Measurements from ENCODE around the gene SCML1.

SCML1 gene

GRCh38 chrX:17787557-17787956 lies 50.3 kb downstream of the SCML1 start:
- Histone ChIP-seq H3K9ac (ENCODE audit: low read length in 5 of 5) (no peak overlapping the region), H3K27me3 (ENCODE audit: control insufficient read depth in 5 of 5, insufficient read depth in 4 of 5, low read length in 5 of 5) (peaks cover 3 to 19% (median 9%) of the 10 kb centered on the region in 5 donors), H3K4me1 (ENCODE audit: control insufficient read depth in 5 of 5, insufficient read depth in 5 of 5, low read length in 5 of 5) (peaks cover 0 to 5% (median 0%) of the 10 kb centered on the region in 5 donors), H3K27ac (ENCODE audit: low read depth, low read length) (no peak overlapping the region), H3K36me3 (ENCODE audit: control insufficient read depth in 5 of 5, insufficient read depth in 5 of 5, low read length in 5 of 5) (no peaks in the 10 kb centered on the region), H3K9me3 (ENCODE audit: control insufficient read depth in 5 of 5, low read length in 5 of 5) (no peaks in the 10 kb centered on the region), H3K4me3 (ENCODE audit: low read depth in 1 of 5, low read length in 5 of 5) (no peak overlapping the region)

GRCh38 chrX:17788439-17788838 lies 51.1 kb downstream of the SCML1 start:
- Histone ChIP-seq H3K9ac (ENCODE audit: low read length in 5 of 5) (no peak overlapping the region), H3K4me3 (ENCODE audit: low read depth in 1 of 5, low read length in 5 of 5) (no peak overlapping the region), H3K27me3 (ENCODE audit: control insufficient read depth in 5 of 5, insufficient read depth in 4 of 5, low read length in 5 of 5) (peaks cover 3 to 19% (median 9%) of the 10 kb centered on the region in 5 donors), H3K27ac (ENCODE audit: low read depth, low read length) (no peak overlapping the region), H3K36me3 (ENCODE audit: control insufficient read depth in 5 of 5, insufficient read depth in 5 of 5, low read length in 5 of 5) (no peaks in the 10 kb centered on the region), H3K9me3 (ENCODE audit: control insufficient read depth in 5 of 5, low read length in 5 of 5) (no peaks in the 10 kb centered on the region), H3K4me1 (ENCODE audit: control insufficient read depth in 5 of 5, insufficient read depth in 5 of 5, low read length in 5 of 5) (peaks cover 0 to 5% (median 0%) of the 10 kb centered on the region in 5 donors)

DNA sequence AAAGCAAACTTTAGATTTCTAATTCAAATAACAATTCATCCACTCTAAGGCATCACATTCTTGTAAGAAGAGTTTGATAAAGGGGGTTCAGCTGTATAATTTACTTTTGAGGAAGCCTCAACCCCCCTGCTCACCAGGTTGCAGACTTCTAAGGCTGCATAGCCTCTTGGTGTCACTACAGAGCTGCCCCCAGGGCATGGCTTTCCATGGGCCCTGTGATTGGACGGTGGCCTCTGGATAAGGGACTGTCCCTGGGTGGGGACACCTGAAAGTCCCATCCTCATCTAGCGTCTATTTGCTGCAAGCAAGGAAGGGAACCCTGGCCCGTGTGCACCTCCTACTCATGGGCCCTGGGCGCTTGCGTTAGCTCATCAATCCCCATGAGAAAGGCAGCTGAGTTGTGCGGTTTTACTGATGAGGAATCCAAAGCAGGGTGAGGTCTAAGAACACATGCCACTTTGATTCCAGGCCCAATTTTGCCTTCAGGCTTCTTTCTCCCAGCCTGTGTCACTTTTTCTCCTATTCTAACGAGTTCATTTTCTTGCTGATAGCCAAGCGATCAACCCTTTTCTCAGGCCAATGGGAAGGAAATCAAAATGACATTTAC lies 51.8 kb downstream of the SCML1 start:
- no peak overlapping the region for H3K4me3 ChIP-seq (ENCODE audit: low read depth in 1 of 5, low read length in 5 of 5)
- no peaks in the 10 kb centered on the region for H3K36me3 ChIP-seq (ENCODE audit: control insufficient read depth in 5 of 5, insufficient read depth in 5 of 5, low read length in 5 of 5)
- no peaks in the 10 kb centered on the region for H3K9me3 ChIP-seq (ENCODE audit: control insufficient read depth in 5 of 5, low read length in 5 of 5)
- peaks cover 0 to 5% (median 0%) of the 10 kb centered on the region in 5 donors for H3K4me1 ChIP-seq (ENCODE audit: control insufficient read depth in 5 of 5, insufficient read depth in 5 of 5, low read length in 5 of 5)
- H3K27me3 ChIP-seq (ENCODE audit: control insufficient read depth in 5 of 5, insufficient read depth in 4 of 5, low read length in 5 of 5): peaks cover 3 to 19% (median 9%) of the 10 kb centered on the region in 5 donors
- H3K27ac ChIP-seq (ENCODE audit: low read depth, low read length): no peak overlapping the region
- H3K9ac ChIP-seq (ENCODE audit: low read length in 5 of 5): no peak overlapping the region

GRCh38 chrX:17792826-17793225 lies 55.5 kb downstream of the SCML1 start:
- H3K9ac ChIP-seq (ENCODE audit: low read length in 5 of 5): no peak overlapping the region
- peaks cover 0 to 18% (median 4%) of the 10 kb centered on the region in 5 donors for H3K27me3 ChIP-seq (ENCODE audit: control insufficient read depth in 5 of 5, insufficient read depth in 4 of 5, low read length in 5 of 5)
- H3K36me3 ChIP-seq (ENCODE audit: control insufficient read depth in 5 of 5, insufficient read depth in 5 of 5, low read length in 5 of 5): no peaks in the 10 kb centered on the region
- peaks cover 0 to 5% (median 0%) of the 10 kb centered on the region in 5 donors for H3K4me1 ChIP-seq (ENCODE audit: control insufficient read depth in 5 of 5, insufficient read depth in 5 of 5, low read length in 5 of 5)
- no peak overlapping the region for H3K4me3 ChIP-seq (ENCODE audit: low read depth in 1 of 5, low read length in 5 of 5)
- no peak overlapping the region for H3K27ac ChIP-seq (ENCODE audit: low read depth, low read length)
- no peaks in the 10 kb centered on the region for H3K9me3 ChIP-seq (ENCODE audit: control insufficient read depth in 5 of 5, low read length in 5 of 5)

DNA sequence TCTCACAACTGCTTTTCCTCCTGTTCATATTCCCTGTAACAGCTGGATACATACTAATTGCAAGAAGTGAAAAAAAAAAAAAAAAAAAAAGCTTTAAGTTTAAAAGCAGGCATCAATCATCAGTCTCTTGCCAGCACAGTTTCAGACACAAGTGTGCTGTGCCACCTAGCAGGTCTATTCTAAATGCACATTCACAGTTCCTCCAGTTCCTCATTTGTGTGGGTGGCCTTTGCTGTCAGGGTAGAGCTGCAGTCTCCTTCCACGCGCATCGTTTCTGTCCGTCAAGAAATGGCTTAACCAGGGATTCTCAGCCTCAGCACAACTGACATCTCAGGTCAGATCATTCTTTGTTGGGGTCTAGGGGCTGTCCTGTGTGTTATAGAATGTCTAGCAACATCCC lies 61.6 kb downstream of the SCML1 start:
- Histone ChIP-seq H3K27ac (ENCODE audit: low read depth, low read length) (no peak overlapping the region), H3K4me1 (ENCODE audit: control insufficient read depth in 5 of 5, insufficient read depth in 5 of 5, low read length in 5 of 5) (no peaks in the 10 kb centered on the region), H3K36me3 (ENCODE audit: control insufficient read depth in 5 of 5, insufficient read depth in 5 of 5, low read length in 5 of 5) (peaks cover 0 to 10% (median 5%) of the 10 kb centered on the region in 5 donors), H3K9ac (ENCODE audit: low read length in 5 of 5) (no peak overlapping the region), H3K27me3 (ENCODE audit: control insufficient read depth in 5 of 5, insufficient read depth in 4 of 5, low read length in 5 of 5) (peaks cover 0 to 12% (median 7%) of the 10 kb centered on the region in 5 donors), H3K9me3 (ENCODE audit: control insufficient read depth in 5 of 5, low read length in 5 of 5) (no peaks in the 10 kb centered on the region), H3K4me3 (ENCODE audit: low read depth in 1 of 5, low read length in 5 of 5) (no peak overlapping the region)

DNA sequence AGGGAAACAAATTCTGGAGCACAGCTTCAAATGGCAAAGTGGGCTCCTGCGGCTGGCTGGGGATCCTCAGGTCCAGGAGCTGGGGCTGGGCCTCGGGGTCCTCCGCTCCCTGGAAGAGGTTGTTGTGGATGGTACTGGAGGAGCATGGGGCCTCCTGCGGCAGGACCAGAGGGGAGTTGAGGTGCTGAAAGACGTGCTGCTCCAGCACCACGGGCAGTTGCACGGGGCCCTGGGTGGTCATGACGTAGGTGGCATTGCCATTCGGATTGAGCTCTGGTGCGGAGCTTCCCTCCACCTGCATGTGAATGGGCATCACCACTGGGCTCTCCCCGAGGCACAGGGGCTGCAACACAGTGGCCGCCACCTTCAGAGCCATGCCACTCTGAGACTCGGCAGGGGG lies 64.1 kb downstream of the SCML1 start:
- Histone ChIP-seq H3K9me3 (ENCODE audit: control insufficient read depth in 5 of 5, low read length in 5 of 5) (no peaks in the 10 kb centered on the region), H3K4me3 (ENCODE audit: low read depth in 1 of 5, low read length in 5 of 5) (no peak overlapping the region), H3K36me3 (ENCODE audit: control insufficient read depth in 5 of 5, insufficient read depth in 5 of 5, low read length in 5 of 5) (peaks cover 0 to 10% (median 5%) of the 10 kb centered on the region in 5 donors), H3K9ac (ENCODE audit: low read length in 5 of 5) (no peak overlapping the region), H3K4me1 (ENCODE audit: control insufficient read depth in 5 of 5, insufficient read depth in 5 of 5, low read length in 5 of 5) (no peaks in the 10 kb centered on the region), H3K27me3 (ENCODE audit: control insufficient read depth in 5 of 5, insufficient read depth in 4 of 5, low read length in 5 of 5) (peaks cover 3 to 14% (median 7%) of the 10 kb centered on the region in 5 donors), H3K27ac (ENCODE audit: low read depth, low read length) (no peak overlapping the region)

DNA sequence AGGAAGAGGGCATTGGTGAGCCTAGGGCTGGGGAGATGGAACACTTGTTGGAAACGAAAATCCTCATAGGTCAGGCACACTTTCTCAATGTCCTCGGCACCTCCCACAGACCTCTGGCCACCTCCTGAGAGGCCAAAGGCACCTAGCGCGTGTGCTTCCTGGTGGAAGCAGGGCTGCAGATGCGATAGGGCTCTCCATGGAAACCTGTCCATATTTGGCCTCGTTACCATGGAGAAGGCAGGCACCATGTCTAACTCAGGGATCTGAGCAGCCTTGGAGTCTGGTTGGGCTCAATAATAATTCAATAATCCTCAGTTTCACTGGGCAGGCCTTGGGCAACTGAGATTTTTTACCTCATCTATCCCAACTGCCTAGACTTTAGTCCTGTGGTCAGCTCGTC lies 65.5 kb downstream of the SCML1 start:
- Histone ChIP-seq H3K36me3 (ENCODE audit: control insufficient read depth in 5 of 5, insufficient read depth in 5 of 5, low read length in 5 of 5) (peaks cover 0 to 10% (median 5%) of the 10 kb centered on the region in 5 donors), H3K27me3 (ENCODE audit: control insufficient read depth in 5 of 5, insufficient read depth in 4 of 5, low read length in 5 of 5) (peaks cover 3 to 14% (median 6%) of the 10 kb centered on the region in 5 donors), H3K27ac (ENCODE audit: low read depth, low read length) (no peak overlapping the region), H3K4me3 (ENCODE audit: low read depth in 1 of 5, low read length in 5 of 5) (no peak overlapping the region), H3K9me3 (ENCODE audit: control insufficient read depth in 5 of 5, low read length in 5 of 5) (no peaks in the 10 kb centered on the region), H3K4me1 (ENCODE audit: control insufficient read depth in 5 of 5, insufficient read depth in 5 of 5, low read length in 5 of 5) (no peaks in the 10 kb centered on the region), H3K9ac (ENCODE audit: low read length in 5 of 5) (no peak overlapping the region)

DNA sequence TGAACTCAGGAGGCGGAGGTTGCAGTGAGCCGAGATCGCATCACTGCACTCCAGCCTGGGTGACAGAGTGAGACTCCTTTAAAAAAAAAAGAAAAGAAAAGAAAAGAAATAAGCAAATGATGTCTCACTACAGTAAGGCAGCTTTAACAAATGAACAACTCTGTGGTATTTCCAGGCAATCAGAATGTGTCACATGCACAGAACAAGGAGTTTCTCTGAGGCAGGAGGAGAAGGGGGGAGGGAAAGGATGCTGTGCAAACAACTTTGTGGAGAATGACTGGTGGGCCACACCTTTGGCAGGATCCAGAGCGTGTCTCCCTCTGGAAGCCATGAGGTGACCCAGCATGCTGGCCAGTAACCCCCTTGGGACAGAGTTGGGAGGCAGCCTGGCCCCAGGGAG lies 66.2 kb downstream of the SCML1 start:
- H3K4me3 ChIP-seq (ENCODE audit: low read depth in 1 of 5, low read length in 5 of 5): no peak overlapping the region

More for the DNA sequence above, 66.2 kb downstream of the SCML1 start:
- no peaks in the 10 kb centered on the region for H3K9me3 ChIP-seq (ENCODE audit: control insufficient read depth in 5 of 5, low read length in 5 of 5)
- no peaks in the 10 kb centered on the region for H3K4me1 ChIP-seq (ENCODE audit: control insufficient read depth in 5 of 5, insufficient read depth in 5 of 5, low read length in 5 of 5)
- peaks cover 0 to 10% (median 5%) of the 10 kb centered on the region in 5 donors for H3K36me3 ChIP-seq (ENCODE audit: control insufficient read depth in 5 of 5, insufficient read depth in 5 of 5, low read length in 5 of 5)
- peaks cover 3 to 14% (median 4%) of the 10 kb centered on the region in 5 donors for H3K27me3 ChIP-seq (ENCODE audit: control insufficient read depth in 5 of 5, insufficient read depth in 4 of 5, low read length in 5 of 5)
- no peak overlapping the region for H3K27ac ChIP-seq (ENCODE audit: low read depth, low read length)
- no peak overlapping the region for H3K9ac ChIP-seq (ENCODE audit: low read length in 5 of 5)
